GM13977 (cell line): ENCODE results near the gene PLXDC1.

ENCODE experiments used
- DNase-seq: peaks from one replicate; pipeline ENCODE4 v3.0.0; 2012; ENCODE audit warnings: low spot score
- in situ Hi-C: fragments of 300-500 bp; cut with MboI; formaldehyde crosslinking; loops from one replicate; pipeline ENCODE4 v1.12.0; 2022; ENCODE audit warnings: low sequenced_read_pairs, low pct_unique_long_range_greater_than_20kb, mixed read lengths, inconsistent platforms; ENCODE audit not compliant: unreplicated experiment
- TF ChIP-seq, protein P1 (sequence below): IDR thresholded peaks from 2 replicates; pipeline ENCODE4 v1.5.1; 2012; ENCODE audit warnings: mild to moderate bottlenecking, control low read depth; ENCODE audit not compliant: insufficient read depth; ENCODE audit errors: extremely low read depth, missing control alignments

PLXDC1 gene

DNA sequence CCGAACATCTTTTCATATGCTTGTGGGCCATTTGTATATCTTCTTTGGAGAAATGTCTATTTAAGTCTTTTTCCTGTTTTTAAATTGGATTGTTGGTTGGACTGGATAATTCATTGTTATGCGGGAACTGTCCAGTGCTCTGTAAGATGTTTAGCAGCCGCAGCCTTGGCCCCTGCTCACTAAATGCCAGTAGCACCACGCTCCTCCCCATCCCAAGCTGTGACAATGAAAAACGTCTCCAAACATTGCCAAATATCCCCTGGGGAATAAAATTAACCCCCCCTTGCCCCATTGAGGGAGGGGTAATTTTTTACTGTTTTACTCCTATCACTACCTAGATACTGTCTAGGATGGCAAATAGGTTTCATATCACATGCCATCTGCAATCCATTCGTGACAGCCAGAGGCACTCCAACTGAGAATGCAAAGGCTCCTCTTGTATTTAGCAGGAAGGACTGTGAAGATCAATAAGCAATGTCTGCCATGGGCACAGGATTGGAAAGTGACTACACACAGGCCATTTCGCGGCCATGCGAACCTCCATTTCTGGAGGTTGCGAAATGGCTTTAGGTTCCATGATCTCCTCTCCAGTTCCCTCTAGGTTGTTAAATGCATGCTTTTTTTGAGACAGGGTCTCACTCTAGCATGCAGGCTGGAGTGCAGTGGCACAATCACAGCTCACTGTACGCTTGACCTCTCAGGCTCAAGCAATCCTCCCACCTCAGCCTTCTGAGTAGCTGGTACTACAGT, 9.3 kb downstream of the PLXDC1 start:
- in situ Hi-C loops, result no loop called here
- DNase-seq, result no peak
- TF ChIP-seq, protein P1, sequence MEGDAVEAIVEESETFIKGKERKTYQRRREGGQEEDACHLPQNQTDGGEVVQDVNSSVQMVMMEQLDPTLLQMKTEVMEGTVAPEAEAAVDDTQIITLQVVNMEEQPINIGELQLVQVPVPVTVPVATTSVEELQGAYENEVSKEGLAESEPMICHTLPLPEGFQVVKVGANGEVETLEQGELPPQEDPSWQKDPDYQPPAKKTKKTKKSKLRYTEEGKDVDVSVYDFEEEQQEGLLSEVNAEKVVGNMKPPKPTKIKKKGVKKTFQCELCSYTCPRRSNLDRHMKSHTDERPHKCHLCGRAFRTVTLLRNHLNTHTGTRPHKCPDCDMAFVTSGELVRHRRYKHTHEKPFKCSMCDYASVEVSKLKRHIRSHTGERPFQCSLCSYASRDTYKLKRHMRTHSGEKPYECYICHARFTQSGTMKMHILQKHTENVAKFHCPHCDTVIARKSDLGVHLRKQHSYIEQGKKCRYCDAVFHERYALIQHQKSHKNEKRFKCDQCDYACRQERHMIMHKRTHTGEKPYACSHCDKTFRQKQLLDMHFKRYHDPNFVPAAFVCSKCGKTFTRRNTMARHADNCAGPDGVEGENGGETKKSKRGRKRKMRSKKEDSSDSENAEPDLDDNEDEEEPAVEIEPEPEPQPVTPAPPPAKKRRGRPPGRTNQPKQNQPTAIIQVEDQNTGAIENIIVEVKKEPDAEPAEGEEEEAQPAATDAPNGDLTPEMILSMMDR, result no peak

DNA sequence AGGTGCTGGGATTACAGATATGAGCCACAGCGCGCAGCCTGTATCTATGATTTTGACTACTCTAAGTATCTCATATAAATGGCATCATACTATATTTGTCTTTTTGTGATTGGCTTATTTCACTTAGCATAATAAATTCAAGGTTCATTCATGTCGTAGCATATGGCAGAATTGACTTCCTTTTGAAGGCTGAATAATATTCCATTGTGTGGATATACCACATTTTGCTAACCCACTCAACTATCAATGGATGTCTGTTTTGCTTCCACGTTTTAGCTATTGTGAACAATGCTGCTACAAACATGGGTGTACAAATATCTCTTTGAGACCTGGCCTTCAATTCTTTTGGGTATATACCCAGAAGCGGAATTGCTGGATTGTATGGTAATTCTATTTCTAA, 10.1 kb downstream of the PLXDC1 start:
- in situ Hi-C loops, result no loop called here
- TF ChIP-seq, protein P1, result no peak
- DNase-seq, result no peak

DNA sequence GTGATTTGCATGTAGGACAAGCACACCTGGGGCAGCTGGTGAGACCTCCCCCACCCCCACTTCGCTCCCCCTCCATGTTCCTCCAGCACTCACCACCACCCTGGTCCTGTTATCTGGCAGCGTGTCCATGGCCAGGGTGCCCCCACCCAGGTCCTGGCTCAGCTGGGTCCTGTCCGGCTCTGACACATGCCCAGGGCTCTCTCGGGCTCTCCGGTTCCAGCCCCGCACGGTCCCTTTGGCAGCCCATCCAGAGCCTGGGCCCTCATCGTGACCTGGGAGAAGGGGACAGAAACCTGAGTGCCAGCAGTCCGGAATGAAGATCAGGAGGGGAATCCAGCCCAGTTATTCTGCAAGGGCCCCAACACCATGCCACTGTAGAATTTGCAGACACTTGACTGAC, 11.9 kb downstream of the PLXDC1 start:
- no peak for DNase-seq
- in situ Hi-C loops, result no loop called here
- TF ChIP-seq, protein P1, result no peak

DNA sequence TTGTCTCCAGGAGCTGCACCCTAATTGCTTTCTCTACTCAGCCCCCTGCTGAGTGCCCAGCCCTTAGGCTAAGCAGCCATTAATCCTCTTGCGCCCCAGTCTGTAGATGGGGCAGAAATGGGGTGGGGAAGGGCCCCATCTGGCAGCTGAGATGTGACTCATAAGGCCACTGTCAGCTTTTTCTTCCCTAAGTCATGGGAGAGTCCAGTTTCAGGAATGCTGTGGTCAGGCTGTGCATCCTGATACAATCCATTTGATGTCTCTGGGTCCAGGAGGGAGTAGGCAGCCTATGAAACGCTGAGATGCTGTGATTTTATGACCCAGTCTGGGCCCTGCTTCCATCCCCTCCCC, 12.3 kb downstream of the PLXDC1 start:
- DNase-seq, result no peak
- in situ Hi-C loops, result no loop called here
- TF ChIP-seq, protein P1, result no peak

DNA sequence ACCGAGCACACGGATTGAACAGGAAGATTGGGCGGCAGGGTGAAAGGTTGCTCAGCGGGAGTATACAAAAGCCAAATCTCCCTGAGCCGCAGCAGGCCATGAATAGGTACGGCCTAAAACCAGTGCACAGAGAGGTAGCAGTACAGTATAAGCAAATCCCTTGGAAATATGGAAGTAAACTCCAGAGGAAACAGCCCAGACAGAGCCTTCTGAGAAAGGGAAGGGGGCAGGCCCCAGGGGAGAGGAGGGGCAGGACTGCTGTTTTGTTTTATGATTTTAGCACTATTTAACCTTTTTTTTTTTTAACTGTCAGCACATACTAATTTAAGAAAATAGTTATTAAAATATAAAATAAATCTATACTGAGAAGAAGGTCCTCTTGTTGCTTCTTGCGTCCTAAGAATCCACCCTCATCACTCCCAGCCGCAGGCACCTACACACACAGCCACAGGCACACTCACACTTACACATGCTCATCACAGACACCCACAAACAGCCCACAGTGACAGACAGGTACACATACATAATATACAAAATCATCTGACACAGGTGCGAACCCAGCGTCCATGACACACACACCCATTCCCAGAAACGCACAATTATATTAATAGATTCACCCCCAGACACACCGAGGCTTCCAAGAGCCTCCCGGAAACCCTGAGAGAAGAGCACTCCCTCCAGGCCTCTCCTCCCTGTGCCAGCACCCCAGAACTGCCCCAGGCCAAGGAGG, 12.8 kb downstream of the PLXDC1 start:
- DNase-seq, result no peak
- in situ Hi-C loops, result no loop called here
- TF ChIP-seq, protein P1, result no peak

DNA sequence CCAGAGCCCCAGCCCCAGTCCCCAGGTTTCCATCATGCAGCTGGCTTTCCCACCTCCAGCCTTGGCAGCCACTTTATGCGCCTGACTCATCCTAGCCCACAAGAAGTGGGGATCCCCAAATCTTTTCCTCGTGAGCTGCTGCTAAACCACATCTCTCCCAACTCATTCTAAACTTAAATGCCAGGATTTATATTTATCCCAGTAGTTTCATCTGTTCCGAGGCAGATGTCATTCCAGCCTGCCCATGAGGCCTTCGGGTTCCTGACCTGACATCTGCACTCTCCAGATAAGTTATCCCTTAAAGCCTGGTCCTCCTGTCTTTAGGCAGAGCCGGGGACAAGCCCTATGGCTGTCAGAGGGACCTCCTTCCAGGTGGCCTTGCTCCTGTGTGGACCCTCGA, 16.6 kb downstream of the PLXDC1 start:
- in situ Hi-C loops, result no loop called here
- TF ChIP-seq, protein P1, result no peak
- DNase-seq, result no peak
